HG02970 (cell line): Measurements from ENCODE around the gene EPYC.
"Not testable (repeated sequence)": the region's sequence is repeated elsewhere in the genome, so short reads cannot be mapped to it uniquely, and the experiment has no call there.

Experiments used
- ATAC-seq: cut with Tn5 transposase; IDR thresholded peaks from one replicate; pipeline ENCODE4 v1.9.1; 2021; ENCODE audit warnings: mild to moderate bottlenecking, moderate library complexity, moderate number of reproducible peaks; ENCODE audit not compliant: unreplicated experiment, low FRiP score

The EPYC gene

GRCh38 chr12:90995010-90995409 lies 9.8 kb downstream of the EPYC start:
- no peak for ATAC-seq

GRCh38 chr12:90991952-90992465 lies 12.8 kb downstream of the EPYC start:
- ATAC-seq, result no peak

- ATAC-seq, result no peak
Observed at GRCh38 chr12:90990611-90991010, 14.2 kb downstream of the EPYC start.

GRCh38 chr12:90989686-90990111 lies 15.1 kb downstream of the EPYC start:
- ATAC-seq, result no peak

GRCh38 chr12:90987520-90987919 lies 17.3 kb downstream of the EPYC start:
- ATAC-seq, result no peak

- ATAC-seq, result no peak
Observed at GRCh38 chr12:90987101-90987500, 17.7 kb downstream of the EPYC start.

GRCh38 chr12:90985331-90985730 lies 19.4 kb downstream of the EPYC start:
- not testable (repeated sequence) for ATAC-seq

GRCh38 chr12:90984114-90984513 lies 20.7 kb downstream of the EPYC start:
- ATAC-seq, result no peak

GRCh38 chr12:90982170-90982569 lies 22.6 kb downstream of the EPYC start:
- no peak for ATAC-seq

- no peak for ATAC-seq
Observed at GRCh38 chr12:90979951-90980350, 24.8 kb downstream of the EPYC start.

GRCh38 chr12:90979019-90979418 lies 25.8 kb downstream of the EPYC start:
- no peak for ATAC-seq

- ATAC-seq, result no peak
Observed at GRCh38 chr12:90978117-90978770, 26.5 kb downstream of the EPYC start.

GRCh38 chr12:90977224-90977623 lies 27.5 kb downstream of the EPYC start:
- ATAC-seq, result no peak

- ATAC-seq, result no peak
Observed at GRCh38 chr12:90974286-90974685, 30.5 kb downstream of the EPYC start.

GRCh38 chr12:90972226-90972625 lies 32.5 kb downstream of the EPYC start:
- ATAC-seq, result no peak

- ATAC-seq, result no peak
Observed at GRCh38 chr12:90970911-90971310, 33.9 kb downstream of the EPYC start.

GRCh38 chr12:90970471-90970870 lies 34.3 kb downstream of the EPYC start:
- ATAC-seq, result no peak

- no peak for ATAC-seq
Observed at GRCh38 chr12:90969851-90970250, 34.9 kb downstream of the EPYC start.

- ATAC-seq, result no peak
Observed at GRCh38 chr12:90969346-90969745, 35.4 kb downstream of the EPYC start.

- ATAC-seq, result no peak
Observed at GRCh38 chr12:90965204-90965603, 39.6 kb downstream of the EPYC start.

GRCh38 chr12:90964616-90965015 lies 40.2 kb downstream of the EPYC start:
- ATAC-seq, result no peak

- no peak for ATAC-seq
Observed at GRCh38 chr12:90963946-90964345, 40.8 kb downstream of the EPYC start.

- no peak for ATAC-seq
Observed at GRCh38 chr12:90961154-90961553, 43.6 kb downstream of the EPYC start.
